MM.1S (cell line): ENCODE measurements around the gene ALPK3.

Source experiments
- EZH2 ChIP-seq: fragments of 300-600 bp; sonication (generic); optimal IDR thresholded peaks from 2 replicates; pipeline ENCODE3; 2017; ENCODE audit warnings: low read depth, mild to moderate bottlenecking, antibody characterized with exemption, low read length, mixed read lengths
- EZH2phosphoT487 ChIP-seq: fragments of 300-600 bp; sonication (generic); IDR thresholded peaks from 2 replicates; pipeline ENCODE4 v1.6.1; 2018; ENCODE audit warnings: antibody characterized with exemption, low read length
- TF ChIP-seq, protein P1 (sequence below): fragments of 300-600 bp; sonication (generic); IDR thresholded peaks from 2 replicates; pipeline ENCODE4 v1.5.1; 2016; ENCODE audit warnings: antibody characterized with exemption, low read length, mixed read lengths

DNA sequence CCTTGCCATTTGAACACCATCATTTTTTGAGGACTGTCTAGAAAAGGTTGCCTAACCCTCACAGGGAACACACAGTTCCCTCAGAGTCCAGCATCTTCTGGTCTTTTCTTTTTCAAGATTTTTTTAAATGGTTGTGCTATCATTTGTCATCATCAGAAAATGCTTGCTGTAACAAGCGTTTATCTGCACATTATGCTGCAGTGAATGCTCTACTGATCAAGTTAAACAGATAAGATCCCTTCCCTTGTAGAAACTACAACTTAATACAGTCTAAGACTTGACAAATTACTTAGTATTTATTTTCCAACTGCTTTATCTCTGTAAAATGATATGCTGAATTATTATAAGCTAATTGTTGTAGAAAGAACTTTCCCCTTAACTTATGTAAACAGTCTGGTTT is 11.9 kb upstream of the ALPK3 start:
- TF ChIP-seq EZH2 (no peak), EZH2phosphoT487 (no peak)
- TF ChIP-seq, protein P1, sequence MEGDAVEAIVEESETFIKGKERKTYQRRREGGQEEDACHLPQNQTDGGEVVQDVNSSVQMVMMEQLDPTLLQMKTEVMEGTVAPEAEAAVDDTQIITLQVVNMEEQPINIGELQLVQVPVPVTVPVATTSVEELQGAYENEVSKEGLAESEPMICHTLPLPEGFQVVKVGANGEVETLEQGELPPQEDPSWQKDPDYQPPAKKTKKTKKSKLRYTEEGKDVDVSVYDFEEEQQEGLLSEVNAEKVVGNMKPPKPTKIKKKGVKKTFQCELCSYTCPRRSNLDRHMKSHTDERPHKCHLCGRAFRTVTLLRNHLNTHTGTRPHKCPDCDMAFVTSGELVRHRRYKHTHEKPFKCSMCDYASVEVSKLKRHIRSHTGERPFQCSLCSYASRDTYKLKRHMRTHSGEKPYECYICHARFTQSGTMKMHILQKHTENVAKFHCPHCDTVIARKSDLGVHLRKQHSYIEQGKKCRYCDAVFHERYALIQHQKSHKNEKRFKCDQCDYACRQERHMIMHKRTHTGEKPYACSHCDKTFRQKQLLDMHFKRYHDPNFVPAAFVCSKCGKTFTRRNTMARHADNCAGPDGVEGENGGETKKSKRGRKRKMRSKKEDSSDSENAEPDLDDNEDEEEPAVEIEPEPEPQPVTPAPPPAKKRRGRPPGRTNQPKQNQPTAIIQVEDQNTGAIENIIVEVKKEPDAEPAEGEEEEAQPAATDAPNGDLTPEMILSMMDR = no peak
